Activated gamma-delta T cell treated with anti-CD3 and anti-CD28 coated beads, Interleukin-2, amount 50 U/mL, for 16 hours (primary cell): ENCODE results near the gene SNX32.

Experiments
- DNase-seq: peaks from one replicate; pipeline ENCODE4 v3.0.0-alpha.2; 2020; ENCODE audit warnings: low read depth

Gene SNX32

GRCh38 chr11:65868907-65869306 lies 35.1 kb downstream of the SNX32 start:
- no peak for DNase-seq

- no peak for DNase-seq
Measured at GRCh38 chr11:65869643-65870306, 36.0 kb downstream of the SNX32 start.

- no peak for DNase-seq
Measured at GRCh38 chr11:65870307-65870658, 36.5 kb downstream of the SNX32 start.

- no peak for DNase-seq
Measured at GRCh38 chr11:65870706-65871681, 37.2 kb downstream of the SNX32 start.

- no peak for DNase-seq
Measured at GRCh38 chr11:65871811-65872548, 38.2 kb downstream of the SNX32 start.

GRCh38 chr11:65872586-65873317 lies 39.0 kb downstream of the SNX32 start, which contains the start of gene EFEMP2:
Gene EFEMP2 (minus strand): TSS chr11:65872800. CDS start chr11:65872354, 446 bp downstream.
- DNase-seq, result no peak

GRCh38 chr11:65873318-65874156 lies 39.8 kb downstream of the SNX32 start:
- DNase-seq, result peak; percentile 94

- no peak for DNase-seq
Measured at GRCh38 chr11:65879617-65880016, 45.9 kb downstream of the SNX32 start, which contains the start of gene CTSW. Gene CTSW (plus strand): TSS chr11:65879837. CDS start chr11:65879855, 18 bp downstream.

GRCh38 chr11:65880027-65880426 lies 46.3 kb downstream of the SNX32 start:
- no peak for DNase-seq

GRCh38 chr11:65880844-65881421 lies 47.2 kb downstream of the SNX32 start:
- no peak for DNase-seq

- no peak for DNase-seq
Measured at GRCh38 chr11:65882120-65883057, 48.6 kb downstream of the SNX32 start.

GRCh38 chr11:65883058-65883761 lies 49.4 kb downstream of the SNX32 start:
- DNase-seq, result no peak

- DNase-seq, result no peak
Measured at GRCh38 chr11:65883786-65884715, 50.3 kb downstream of the SNX32 start.

GRCh38 chr11:65884716-65885092 lies 50.9 kb downstream of the SNX32 start:
- DNase-seq, result peak; percentile 75

- no peak for DNase-seq
Measured at GRCh38 chr11:65885231-65885630, 51.5 kb downstream of the SNX32 start.

- DNase-seq, result no peak
Measured at GRCh38 chr11:65885808-65886536, 52.2 kb downstream of the SNX32 start.
